HCT116 (cell line): ENCODE measurements around the gene AFF1. TPM values are rescaled to one million over a fixed set of nuclear protein-coding genes. Genes with fewer than 3 reads are reported as not detected.
"Not testable (repeated sequence)": the region's sequence is repeated elsewhere in the genome, so short reads cannot be mapped to it uniquely, and the experiment has no call there.

Experiments used
- ATAC-seq: fragments of 200-7000 bp; cut with Tn5 transposase; 2 replicates; pipeline ENCODE4 v1.9.1; 2020; ENCODE audit warnings: mild to moderate bottlenecking, moderate library complexity
- BruUV-seq: library from RNA; stranded (reverse); fragments of 400-500 nt; replicated peaks from 2 replicates; lab custom pipeline; 2021; lab: Mats Ljungman, UMichigan
- CTCF ChIA-PET: fragments of 300-600 bp; sonication (Branson Sonifier 250); formaldehyde crosslinking; loops from one replicate; lab custom pipeline; 2021; ENCODE audit warnings: antibody characterized with exemption; lab: Charles Lee
- POLR2A ChIA-PET: fragments of 300-600, 350-600 bp; sonication (Branson Sonifier 250); formaldehyde crosslinking; loops from one replicate; lab custom pipeline; 2021; ENCODE audit warnings: antibody characterized with exemption; lab: Charles Lee
- RAD21 ChIA-PET, 2 experiments: fragments of 300-600 bp; sonication (Branson Sonifier 250); formaldehyde crosslinking; loops; one replicate each; lab custom pipeline; 2023; ENCODE audit warnings: low total read pairs in 2 of 2; ENCODE audit not compliant: uncharacterized antibody in 2 of 2, unreplicated experiment in 2 of 2, low non-redundant PET in 1 of 2; lab: Charles Lee
- DNase-seq: peaks from one replicate; pipeline ENCODE4 v3.0.0-alpha.2; 2010; ENCODE audit warnings: low read depth, low spot score
- H2AFZ ChIP-seq: fragments of 200-600 bp; shearing (Covaris generic), sonication (generic); 2 replicates; pipeline ENCODE4 v1.6.1; 2017; ENCODE audit warnings: low read depth, mixed run types, mixed read lengths, antibody characterized with exemption, low read length; ENCODE audit not compliant: poor library complexity, severe bottlenecking
- H3K27ac ChIP-seq: 2 replicates; pipeline ENCODE4 v1.5.1; 2012; ENCODE audit warnings: low read depth, low read length
- H3K27me3 ChIP-seq: fragments of 200-600 bp; sonication (generic); 2 replicates; pipeline ENCODE4 v1.6.1; 2016; ENCODE audit warnings: mixed run types, low read length, mixed read lengths; ENCODE audit not compliant: insufficient read depth
- H3K36me3 ChIP-seq, 2 experiments: fragments of 200-500 bp in 1 of 2; fragments of 200-600 bp in 1 of 2; sonication (Bioruptor generic) in 1 of 2; sonication (generic) in 1 of 2; 2 replicates each; pipeline versions ENCODE4 v1.5.1 to v1.6.1; 2014 to 2016; ENCODE audit warnings: low read length in 2 of 2, inconsistent platforms in 1 of 2, mixed read lengths in 1 of 2, mixed run types in 1 of 2; ENCODE audit not compliant: insufficient read depth in 2 of 2, control insufficient read depth in 1 of 2
- H3K4me1 ChIP-seq, 2 experiments: fragments of 200-600 bp in 1 of 2; sonication (generic) in 1 of 2; 2 replicates each; pipeline versions ENCODE4 v1.5.1 to v1.6.1; 2012 to 2017; ENCODE audit warnings: low read length in 2 of 2, inconsistent platforms in 1 of 2, mild to moderate bottlenecking in 1 of 2, mixed read lengths in 1 of 2, mixed run types in 1 of 2, moderate library complexity in 1 of 2; ENCODE audit not compliant: insufficient read depth in 2 of 2, control insufficient read depth in 1 of 2
- H3K4me2 ChIP-seq: fragments of 200-600 bp; sonication (generic); 2 replicates; pipeline ENCODE4 v1.6.1; 2017; ENCODE audit warnings: mixed run types, low read length, mixed read lengths
- H3K4me3 ChIP-seq, 2 experiments: fragments of 200-600 bp in 1 of 2; sonication (generic) in 1 of 2; replicated peaks in 1 of 2; 2 replicates each; pipeline ENCODE4 v1.5.1; 2011 to 2016; ENCODE audit warnings: low read length in 2 of 2, control low read depth in 1 of 2, low read depth in 1 of 2, mild to moderate bottlenecking in 1 of 2, mixed read lengths in 1 of 2, mixed run types in 1 of 2
- H3K79me2 ChIP-seq: fragments of 200-600 bp; sonication (generic); 2 replicates; pipeline ENCODE4 v1.6.1; 2017; ENCODE audit warnings: mild to moderate bottlenecking, mixed run types, low read length, moderate library complexity, mixed read lengths; ENCODE audit not compliant: insufficient read depth
- H3K9ac ChIP-seq: fragments of 200-600 bp; sonication (generic); 2 replicates; pipeline ENCODE4 v1.6.1; 2016; ENCODE audit warnings: low read length, mixed read lengths
- H3K9me2 ChIP-seq: fragments of 200-600 bp; sonication (generic), shearing (Covaris generic); 2 replicates; pipeline ENCODE4 v1.6.1; 2017; ENCODE audit warnings: mixed run types, mild to moderate bottlenecking, moderate library complexity; ENCODE audit not compliant: insufficient read depth
- H3K9me3 ChIP-seq, 2 experiments: fragments of 200-500 bp in 1 of 2; fragments of 200-600 bp in 1 of 2; sonication (Bioruptor generic) in 1 of 2; sonication (generic) in 1 of 2; 2 replicates each; pipeline ENCODE4 v1.6.1; 2014 to 2017; ENCODE audit warnings: low read length in 2 of 2, mixed read lengths in 2 of 2, inconsistent platforms in 1 of 2, low read depth in 1 of 2, mild to moderate bottlenecking in 1 of 2, mixed run types in 1 of 2, moderate library complexity in 1 of 2; ENCODE audit not compliant: control insufficient read depth in 1 of 2, insufficient read depth in 1 of 2
- H4K20me1 ChIP-seq: fragments of 200-600 bp; sonication (generic), shearing (Covaris generic); 2 replicates; pipeline ENCODE4 v1.6.1; 2017; ENCODE audit warnings: mixed run types, mild to moderate bottlenecking, moderate library complexity; ENCODE audit not compliant: insufficient read depth
- EZH2 ChIP-seq: fragments of 200-600 bp; sonication (generic); IDR thresholded peaks from 2 replicates; pipeline ENCODE4 v1.6.1; 2017; ENCODE audit warnings: antibody characterized with exemption, mixed run types
- RAD21 ChIP-seq: IDR thresholded peaks from 2 replicates; pipeline ENCODE4 v1.6.1; 2012; ENCODE audit warnings: low read depth, mild to moderate bottlenecking
- REST ChIP-seq: IDR thresholded peaks from 2 replicates; pipeline ENCODE4 v1.6.1; 2012; ENCODE audit warnings: low read depth
- SIN3A ChIP-seq: IDR thresholded peaks from 2 replicates; pipeline ENCODE4 v1.6.1; 2012; ENCODE audit warnings: low read depth
- SP1 ChIP-seq: IDR thresholded peaks from 2 replicates; pipeline ENCODE4 v1.6.1; 2012; ENCODE audit warnings: low read depth
- SRF ChIP-seq: IDR thresholded peaks from 2 replicates; pipeline ENCODE4 v1.6.1; 2012; ENCODE audit warnings: low read depth
- TCF7L2 ChIP-seq: IDR thresholded peaks from 2 replicates; pipeline ENCODE4 v1.7.0; 2011; ENCODE audit warnings: borderline replicate concordance, inconsistent platforms; ENCODE audit not compliant: insufficient read depth, insufficient read length; ENCODE audit errors: extremely low read depth
- YY1 ChIP-seq: IDR thresholded peaks from 2 replicates; pipeline ENCODE4 v1.6.1; 2011; ENCODE audit warnings: low read length, low read depth, moderate library complexity, mild to moderate bottlenecking; ENCODE audit not compliant: insufficient replicate concordance; ENCODE audit errors: extremely low read depth
- ZFX ChIP-seq: fragments of 450-650 bp; IDR thresholded peaks from 2 replicates; pipeline ENCODE4 v1.6.1; 2017
- ZNF274 ChIP-seq: fragments of 200-500 bp; sonication (Bioruptor generic); IDR thresholded peaks from 2 replicates; pipeline ENCODE4 v1.6.1; 2014; ENCODE audit warnings: mild to moderate bottlenecking, low read depth, low read length, inconsistent platforms
- intact Hi-C: fragments of 100-400 bp; cut with micrococcal nuclease; formaldehyde crosslinking; loops from 2 replicates; pipeline ENCODE4 v1.10.0; 2022
- total RNA-seq: library from RNA; stranded (reverse); gene quantifications from one replicate; pipeline ENCODE4 v1.2.1, GENCODE V29; 2021; ENCODE audit not compliant: unreplicated experiment
- TF ChIP-seq, protein P1 (sequence below): IDR thresholded peaks from 2 replicates; pipeline ENCODE4 v1.6.1; 2012

The AFF1 gene
- total RNA-seq, 1 experiment from 2014 or later: 43.1 TPM

DNA sequence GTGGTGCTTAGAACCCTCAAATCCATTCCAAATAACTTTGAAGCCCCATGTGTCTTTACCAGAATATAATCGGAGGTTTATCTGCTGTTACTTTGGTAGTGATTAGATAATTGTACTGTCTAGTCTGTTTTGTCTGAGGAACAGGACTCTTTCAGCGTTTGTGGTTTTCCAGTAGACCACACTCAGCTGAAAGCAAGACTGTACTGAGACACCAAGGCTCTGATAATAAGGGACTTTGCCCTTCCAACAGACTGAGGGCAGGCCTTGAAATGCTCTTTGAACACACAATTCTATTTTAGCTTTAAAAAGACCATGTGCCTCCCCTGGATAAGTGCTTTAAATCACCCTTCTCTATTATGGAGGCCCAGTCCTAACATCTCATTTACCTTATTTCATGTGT, 209.5 kb downstream of the AFF1 start:
- TF ChIP-seq, protein P1, sequence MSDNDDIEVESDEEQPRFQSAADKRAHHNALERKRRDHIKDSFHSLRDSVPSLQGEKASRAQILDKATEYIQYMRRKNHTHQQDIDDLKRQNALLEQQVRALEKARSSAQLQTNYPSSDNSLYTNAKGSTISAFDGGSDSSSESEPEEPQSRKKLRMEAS: no peak
- TF ChIP-seq TCF7L2 (no peak), SP1 (no peak), ZNF274 (no peak), EZH2 (no peak), SRF (no peak), YY1 (no peak), RAD21 (no peak), ZFX (no peak), SIN3A (no peak), REST (no peak)
- no peak for ATAC-seq
- POLR2A ChIA-PET: no interaction called here

GRCh38 chr4:87145934-87146333, 211.1 kb downstream of the AFF1 start:
- H3K9me2 ChIP-seq, H2AFZ ChIP-seq, H3K36me3 ChIP-seq, H3K4me3 ChIP-seq, POLR2A ChIA-PET, DNase-seq, H3K79me2 ChIP-seq, H3K27ac ChIP-seq, H3K9me3 ChIP-seq, intact Hi-C loops, CTCF ChIA-PET, H4K20me1 ChIP-seq, H3K9ac ChIP-seq, H3K27me3 ChIP-seq, H3K4me1 ChIP-seq, H3K4me2 ChIP-seq, ATAC-seq, BruUV-seq, RAD21 ChIA-PET: not testable (repeated sequence)

More for the DNA sequence above, 209.5 kb downstream of the AFF1 start:
- BruUV-seq: no TSS peak
- Histone ChIP-seq H3K4me3 (no peak overlapping the region), H3K27ac (no peak overlapping the region), H3K36me3 (no peaks in the 10 kb centered on the region; a peak in 1 of 4 replicates), H3K9me3 (no peaks in the 10 kb centered on the region), H2AFZ (no peak overlapping the region), H3K9ac (no peak overlapping the region), H3K79me2 (no peaks in the 10 kb centered on the region), H4K20me1 (no peaks in the 10 kb centered on the region), H3K9me2 (no peaks in the 10 kb centered on the region), H3K4me2 (no peak overlapping the region), H3K4me1 (no peaks in the 10 kb centered on the region), H3K27me3 (no peaks in the 10 kb centered on the region)
- ChIA-PET RAD21 (no interaction called here), CTCF (no interaction called here)
- intact Hi-C loops: no loop called here
- DNase-seq: no peak
